Chondrocyte (in vitro differentiated cells): Measurements from ENCODE around the gene EYS. TPM values are rescaled to one million over a fixed set of nuclear protein-coding genes. Genes with fewer than 3 reads are reported as not detected.
A peak's percentile ranks its signal among the peaks of the same experiment; 100 is the strongest.

Source experiments
- DNase-seq: peaks from one replicate; pipeline ENCODE4 v3.0.0; 2021; ENCODE audit warnings: mixed read lengths, low spot score
- H3K27ac Mint-ChIP-seq: one replicate; pipeline ENCODE4 v1.8.0; 2021; ENCODE audit warnings: mild to moderate bottlenecking, moderate library complexity, mixed read lengths; ENCODE audit not compliant: unreplicated experiment
- H3K27me3 Mint-ChIP-seq: 2 replicates; pipeline ENCODE4 v1.8.0; 2021; ENCODE audit warnings: low read depth, mixed read lengths
- H3K36me3 Mint-ChIP-seq: 2 replicates; pipeline ENCODE4 v1.8.0; 2021; ENCODE audit warnings: low read depth, mixed read lengths
- H3K4me1 Mint-ChIP-seq: 2 replicates; pipeline ENCODE4 v1.8.0; 2021; ENCODE audit warnings: low read depth, mild to moderate bottlenecking, mixed read lengths
- H3K4me3 Mint-ChIP-seq: one replicate; pipeline ENCODE4 v1.8.0; 2021; ENCODE audit warnings: mild to moderate bottlenecking, moderate library complexity, mixed read lengths; ENCODE audit not compliant: unreplicated experiment
- H3K9me3 Mint-ChIP-seq: 2 replicates; pipeline ENCODE4 v1.8.0; 2021; ENCODE audit warnings: low read depth, mixed read lengths
- total RNA-seq: library from RNA; stranded (reverse); gene quantifications from 3 replicates; pipeline ENCODE4 v1.2.1, GENCODE V29; 2021
- TF ChIP-seq, protein P1 (sequence below): fragments of 200-600 bp; sonication (generic); IDR thresholded peaks from 2 replicates; pipeline ENCODE4 v1.5.0; 2021; ENCODE audit warnings: antibody characterized with exemption, mild to moderate bottlenecking, moderate library complexity

Gene EYS
- total RNA-seq, 1 donor from 2014 or later, result not detected

DNA sequence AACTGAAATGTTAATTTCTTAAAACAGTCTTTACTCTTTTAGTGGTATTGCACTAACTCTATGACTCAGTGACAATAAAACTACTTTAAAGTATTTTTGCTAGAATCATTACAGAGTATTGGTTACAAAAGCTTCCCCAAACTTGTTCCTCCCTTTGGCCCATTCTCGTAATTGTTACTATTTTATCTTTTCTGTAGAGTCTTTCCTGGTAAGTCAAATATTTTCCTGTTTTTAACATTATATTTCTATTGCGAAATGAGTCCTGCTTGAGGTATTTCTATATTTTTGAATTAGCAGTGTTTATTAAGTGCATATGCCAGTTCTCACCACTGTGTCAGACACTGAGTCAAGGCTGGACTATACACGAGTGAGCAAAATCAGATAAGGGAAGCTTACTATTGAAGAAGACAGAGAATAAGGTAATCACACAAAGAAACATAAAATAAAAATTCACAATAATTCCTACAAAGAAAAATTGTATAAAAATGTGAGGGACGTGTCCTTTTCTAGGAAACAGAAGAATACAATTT, 970.5 kb downstream of the EYS start:
- TF ChIP-seq, protein P1, sequence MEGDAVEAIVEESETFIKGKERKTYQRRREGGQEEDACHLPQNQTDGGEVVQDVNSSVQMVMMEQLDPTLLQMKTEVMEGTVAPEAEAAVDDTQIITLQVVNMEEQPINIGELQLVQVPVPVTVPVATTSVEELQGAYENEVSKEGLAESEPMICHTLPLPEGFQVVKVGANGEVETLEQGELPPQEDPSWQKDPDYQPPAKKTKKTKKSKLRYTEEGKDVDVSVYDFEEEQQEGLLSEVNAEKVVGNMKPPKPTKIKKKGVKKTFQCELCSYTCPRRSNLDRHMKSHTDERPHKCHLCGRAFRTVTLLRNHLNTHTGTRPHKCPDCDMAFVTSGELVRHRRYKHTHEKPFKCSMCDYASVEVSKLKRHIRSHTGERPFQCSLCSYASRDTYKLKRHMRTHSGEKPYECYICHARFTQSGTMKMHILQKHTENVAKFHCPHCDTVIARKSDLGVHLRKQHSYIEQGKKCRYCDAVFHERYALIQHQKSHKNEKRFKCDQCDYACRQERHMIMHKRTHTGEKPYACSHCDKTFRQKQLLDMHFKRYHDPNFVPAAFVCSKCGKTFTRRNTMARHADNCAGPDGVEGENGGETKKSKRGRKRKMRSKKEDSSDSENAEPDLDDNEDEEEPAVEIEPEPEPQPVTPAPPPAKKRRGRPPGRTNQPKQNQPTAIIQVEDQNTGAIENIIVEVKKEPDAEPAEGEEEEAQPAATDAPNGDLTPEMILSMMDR, result no peak
- H3K4me1 Mint-ChIP-seq, result no peaks in the 10 kb centered on the region
- H3K4me3 Mint-ChIP-seq, result no peak overlapping the region
- H3K9me3 Mint-ChIP-seq, result peaks cover under 1% of the 10 kb centered on the region
- no peak for DNase-seq
- H3K27ac Mint-ChIP-seq, result no peak overlapping the region
- peaks cover 3% of the 10 kb centered on the region for H3K27me3 Mint-ChIP-seq
- peaks cover under 1% of the 10 kb centered on the region for H3K36me3 Mint-ChIP-seq

- Mint-ChIP-seq H3K36me3 (peaks cover 3% of the 10 kb centered on the region), H3K27me3 (peaks cover 3% of the 10 kb centered on the region), H3K27ac (no peak overlapping the region), H3K9me3 (peaks cover 6% of the 10 kb centered on the region), H3K4me3 (no peak overlapping the region), H3K4me1 (peaks cover 7% of the 10 kb centered on the region)
- DNase-seq, result no peak
- TF ChIP-seq, protein P1, result no peak
Observed at GRCh38 chr6:64733433-64733832, 973.6 kb downstream of the EYS start.

- TF ChIP-seq, protein P1, result peak; percentile 77
- DNase-seq, result no peak
- H3K9me3 Mint-ChIP-seq, result peaks cover 6% of the 10 kb centered on the region
- peaks cover 7% of the 10 kb centered on the region for H3K4me1 Mint-ChIP-seq
- peaks cover 3% of the 10 kb centered on the region for H3K36me3 Mint-ChIP-seq
- no peak overlapping the region for H3K4me3 Mint-ChIP-seq
- H3K27me3 Mint-ChIP-seq, result peaks cover 3% of the 10 kb centered on the region
- H3K27ac Mint-ChIP-seq, result no peak overlapping the region
Observed at GRCh38 chr6:64732888-64733287, 974.1 kb downstream of the EYS start.

GRCh38 chr6:64729522-64729921, 977.5 kb downstream of the EYS start:
- DNase-seq, result no peak
- no peak overlapping the region for H3K27ac Mint-ChIP-seq
- peaks cover 3% of the 10 kb centered on the region for H3K36me3 Mint-ChIP-seq
- no peak overlapping the region for H3K4me3 Mint-ChIP-seq
- TF ChIP-seq, protein P1, result no peak
- peaks cover 7% of the 10 kb centered on the region for H3K4me1 Mint-ChIP-seq
- H3K9me3 Mint-ChIP-seq, result peaks cover 6% of the 10 kb centered on the region
- peaks cover 5% of the 10 kb centered on the region for H3K27me3 Mint-ChIP-seq

GRCh38 chr6:64727075-64727474, 980.0 kb downstream of the EYS start:
- Mint-ChIP-seq H3K4me3 (no peak overlapping the region), H3K36me3 (peaks cover 3% of the 10 kb centered on the region), H3K27ac (no peak overlapping the region), H3K4me1 (peaks cover 9% of the 10 kb centered on the region), H3K27me3 (peaks cover 8% of the 10 kb centered on the region), H3K9me3 (peaks cover 6% of the 10 kb centered on the region)
- no peak for DNase-seq
- TF ChIP-seq, protein P1, result no peak
